GM21529 (cell line): ENCODE data around the gene LMX1B.

ENCODE experiments used
- ATAC-seq: cut with Tn5 transposase; IDR thresholded peaks from one replicate; pipeline ENCODE4 v1.9.1; 2021; ENCODE audit not compliant: unreplicated experiment

The LMX1B gene

DNA sequence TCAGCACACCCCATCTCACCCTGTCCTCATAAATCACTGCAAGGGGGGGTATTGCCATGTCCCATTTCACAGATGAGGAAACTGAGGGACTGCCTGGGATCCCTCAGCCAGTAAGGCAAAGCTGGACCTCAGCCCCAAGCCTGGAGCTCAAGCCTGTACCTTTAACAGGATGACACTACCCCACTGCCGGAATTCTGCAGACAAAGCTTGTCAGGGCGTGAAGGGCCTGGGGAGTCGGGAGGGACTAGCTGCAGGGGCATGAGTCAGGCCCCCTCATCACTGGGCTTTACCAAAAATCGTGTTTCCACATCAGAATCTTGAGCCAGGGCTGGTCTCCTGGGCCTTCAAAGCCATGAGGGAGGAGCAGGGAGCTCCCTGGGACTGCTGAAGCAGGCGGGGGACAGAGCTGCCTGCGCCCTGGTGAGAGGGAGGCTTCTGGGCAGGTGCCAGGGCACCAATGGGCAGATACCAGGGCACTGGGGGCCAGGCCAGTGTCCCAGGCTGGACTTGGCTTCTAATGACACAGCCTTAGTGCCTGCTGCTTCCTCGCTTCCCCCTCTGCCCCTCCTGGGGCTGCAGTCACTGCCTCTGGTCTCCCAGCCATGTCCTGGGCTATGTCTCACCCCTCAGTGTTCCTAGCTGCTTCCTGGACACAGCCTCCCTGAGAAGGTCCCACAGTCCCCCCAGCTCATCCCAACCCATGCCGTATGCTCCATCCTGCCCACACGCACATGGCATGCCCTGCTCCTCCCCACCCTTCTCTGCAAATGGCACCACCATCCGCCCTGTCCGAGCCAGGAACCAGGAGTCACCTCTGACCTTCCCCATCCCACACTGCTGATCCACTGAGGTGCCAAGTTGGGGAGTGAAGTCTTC is 80.7 kb downstream of the LMX1B start:
- no peak for ATAC-seq

DNA sequence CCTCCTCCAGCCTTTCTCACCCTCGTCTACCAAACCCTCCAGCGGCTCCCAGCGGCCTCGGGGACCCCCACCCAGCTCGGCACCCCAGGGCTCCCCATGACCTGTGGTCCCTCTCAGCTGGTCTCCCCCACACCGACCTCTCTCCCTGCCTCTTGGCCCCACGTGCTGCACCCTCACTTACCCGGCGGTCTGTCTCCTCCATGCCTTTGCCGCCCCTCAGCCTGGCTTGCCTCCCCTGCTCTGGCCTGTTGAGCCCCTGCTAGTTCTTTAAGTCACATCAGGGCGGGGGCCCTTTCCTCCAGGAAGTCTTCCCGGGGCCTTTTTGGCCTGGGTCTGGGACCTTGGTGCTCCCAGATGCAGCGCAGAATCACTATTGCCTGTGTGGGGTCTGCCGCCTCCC is 81.5 kb downstream of the LMX1B start:
- no peak for ATAC-seq

DNA sequence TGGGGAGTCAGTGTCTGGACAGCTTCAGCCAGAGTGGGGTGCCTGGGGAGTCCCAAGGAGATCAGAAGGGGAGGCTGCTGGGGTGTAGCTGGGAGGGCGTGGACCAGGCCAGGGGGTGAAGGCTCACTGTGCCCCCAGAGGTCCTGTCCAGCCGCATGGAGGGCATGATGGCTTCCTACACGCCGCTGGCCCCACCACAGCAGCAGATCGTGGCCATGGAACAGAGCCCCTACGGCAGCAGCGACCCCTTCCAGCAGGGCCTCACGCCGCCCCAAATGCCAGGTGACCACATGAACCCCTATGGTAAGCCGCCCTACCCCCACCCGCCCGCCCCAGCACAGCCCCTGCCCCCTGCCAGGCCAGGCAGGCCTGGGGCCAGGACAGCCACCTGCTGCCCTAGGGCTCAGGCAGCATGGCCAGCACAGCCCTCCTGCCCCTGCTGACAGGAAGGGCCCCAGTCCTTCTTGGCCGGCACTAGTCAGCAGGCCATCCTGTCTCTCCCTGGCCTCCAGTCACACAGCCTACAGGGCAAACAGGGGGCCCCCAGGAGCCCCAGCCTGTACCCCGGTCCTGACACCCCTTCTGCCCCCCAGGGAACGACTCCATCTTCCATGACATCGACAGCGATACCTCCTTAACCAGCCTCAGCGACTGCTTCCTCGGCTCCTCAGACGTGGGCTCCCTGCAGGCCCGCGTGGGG is 82.1 kb downstream of the LMX1B start:
- ATAC-seq = no peak

DNA sequence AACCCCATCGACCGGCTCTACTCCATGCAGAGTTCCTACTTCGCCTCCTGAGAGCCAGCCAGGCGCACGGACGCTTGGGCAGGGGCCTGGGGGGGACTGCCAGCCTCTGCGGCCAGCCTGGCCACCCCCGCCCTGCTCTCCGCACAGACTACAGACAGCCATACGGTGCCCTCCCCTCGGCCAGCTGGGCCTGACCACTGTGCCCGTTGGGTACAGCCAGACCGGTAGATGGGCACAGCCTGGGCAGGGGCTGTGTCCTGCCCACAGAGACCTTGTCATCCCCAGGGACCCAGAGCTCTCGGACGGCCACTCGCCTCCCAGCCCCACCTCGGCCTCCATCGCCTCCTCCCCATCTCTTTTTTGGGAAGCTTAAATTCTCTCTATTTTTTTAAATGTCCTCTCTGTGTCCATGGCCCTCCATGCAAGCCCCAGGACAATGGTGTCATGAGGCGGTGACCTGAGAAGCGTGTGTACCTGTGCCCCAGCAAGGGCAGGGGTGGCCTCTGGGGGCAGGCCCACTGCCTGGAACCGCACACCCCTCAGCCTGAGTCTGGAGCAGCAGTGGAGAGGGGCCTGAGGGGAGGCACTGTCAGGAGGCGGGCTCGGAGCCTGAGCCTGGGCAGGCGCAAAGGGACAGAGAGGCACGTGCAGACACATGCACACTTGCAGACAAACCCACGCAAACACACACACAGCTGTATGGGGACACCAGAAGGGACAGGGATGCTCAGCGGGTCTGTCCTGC is 82.8 kb downstream of the LMX1B start:
- ATAC-seq = no peak

DNA sequence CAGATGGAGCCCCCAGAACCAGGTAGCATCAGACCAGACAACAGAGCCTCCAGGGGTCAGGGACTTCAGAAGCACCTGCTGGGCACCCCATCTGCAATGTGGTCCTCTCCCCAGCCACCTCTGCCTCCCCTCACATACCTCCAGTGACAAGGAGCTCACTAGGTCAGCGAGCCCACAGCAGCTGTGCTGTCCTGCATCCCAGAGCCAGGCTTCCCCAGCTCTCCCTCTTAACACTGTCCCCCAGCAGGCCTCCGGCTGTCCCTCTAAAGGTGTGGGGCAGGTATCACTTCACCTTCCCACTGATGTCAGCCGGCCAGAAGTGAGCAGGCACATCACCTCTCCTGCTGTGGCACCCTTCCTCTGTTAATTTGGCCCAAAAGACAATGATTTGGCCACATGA is 83.6 kb downstream of the LMX1B start:
- no peak for ATAC-seq

DNA sequence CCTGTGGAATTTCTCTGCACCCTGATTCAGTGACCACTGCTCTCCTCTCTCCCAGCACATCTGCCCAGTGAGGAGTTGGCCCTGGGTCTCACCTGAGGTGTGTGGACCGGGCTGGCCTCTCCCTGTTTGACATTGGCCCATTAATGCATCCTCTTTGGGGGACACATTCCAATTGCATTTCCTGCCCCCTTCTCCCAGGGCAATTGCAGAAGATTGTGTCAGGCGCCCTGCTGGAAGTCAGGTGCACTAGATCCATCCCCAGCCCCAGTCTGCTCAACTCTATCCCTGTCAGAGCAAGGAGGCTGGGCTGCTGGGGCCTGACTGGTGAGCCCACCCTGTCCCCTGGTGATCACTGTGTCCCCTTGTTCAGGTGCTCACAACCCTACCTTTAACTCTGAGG is 84.5 kb downstream of the LMX1B start:
- ATAC-seq = no peak

DNA sequence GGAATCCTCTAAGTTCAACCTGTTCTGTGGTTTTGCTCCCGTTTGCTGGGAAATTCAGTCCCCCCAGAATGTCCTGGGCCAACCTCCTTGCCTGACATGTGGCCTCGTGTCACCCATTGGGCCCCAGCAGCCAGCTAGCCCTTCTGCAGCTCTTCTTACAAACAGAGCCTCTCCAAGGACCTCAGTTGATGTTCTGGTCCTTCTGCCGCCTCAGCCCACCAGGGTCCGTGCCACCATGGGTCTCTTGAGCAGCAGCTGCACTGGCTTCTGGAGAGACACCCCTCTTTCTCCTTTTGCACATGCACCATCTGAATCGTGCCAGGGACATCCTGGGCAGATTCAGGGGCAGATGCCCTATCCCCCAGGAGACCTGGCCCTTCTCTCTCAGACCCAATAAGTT is 85.0 kb downstream of the LMX1B start:
- no peak for ATAC-seq

DNA sequence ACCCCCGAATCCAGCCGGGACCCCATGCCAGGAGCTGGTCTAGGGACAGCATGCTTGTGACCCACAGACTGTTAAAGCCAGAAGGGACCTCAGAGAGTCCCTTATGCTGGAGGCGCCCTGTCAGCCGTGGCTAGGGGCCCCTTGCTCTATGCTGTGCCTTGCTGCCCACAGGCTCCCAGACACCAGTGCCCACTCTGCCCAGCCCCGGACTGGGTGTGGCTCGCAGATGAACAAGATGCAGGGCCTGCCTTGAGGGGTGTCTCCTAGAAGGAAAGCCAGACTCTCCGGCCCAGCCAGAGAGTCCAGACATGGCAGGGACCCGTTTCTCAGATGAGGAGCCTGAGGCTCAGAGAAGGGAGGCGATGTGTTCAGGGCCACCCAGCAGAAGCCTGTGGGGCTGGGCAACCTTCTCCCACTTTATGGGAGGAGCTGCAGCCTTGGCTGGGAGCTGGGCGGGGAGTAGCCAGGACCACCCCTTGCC is 85.7 kb downstream of the LMX1B start:
- no peak for ATAC-seq

DNA sequence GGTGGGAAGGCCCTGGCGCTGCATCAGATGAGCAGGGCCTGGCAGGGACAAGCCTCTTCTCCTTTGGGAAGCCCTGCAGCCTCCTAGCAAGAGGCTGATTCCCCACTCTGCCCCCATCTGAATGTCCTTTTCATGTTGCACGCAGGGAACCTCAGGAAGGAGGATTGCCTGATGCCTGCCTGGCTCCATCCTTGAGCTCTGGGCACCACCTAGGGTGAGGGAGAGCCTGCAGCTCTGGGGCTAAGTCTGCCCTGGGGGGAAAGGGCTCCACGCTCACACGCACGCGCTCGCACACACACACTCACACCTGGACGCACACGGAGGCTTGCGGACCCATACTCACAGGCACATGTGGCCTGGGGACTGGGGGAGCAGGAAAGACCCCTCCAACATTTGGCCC is 86.6 kb downstream of the LMX1B start:
- ATAC-seq = no peak

DNA sequence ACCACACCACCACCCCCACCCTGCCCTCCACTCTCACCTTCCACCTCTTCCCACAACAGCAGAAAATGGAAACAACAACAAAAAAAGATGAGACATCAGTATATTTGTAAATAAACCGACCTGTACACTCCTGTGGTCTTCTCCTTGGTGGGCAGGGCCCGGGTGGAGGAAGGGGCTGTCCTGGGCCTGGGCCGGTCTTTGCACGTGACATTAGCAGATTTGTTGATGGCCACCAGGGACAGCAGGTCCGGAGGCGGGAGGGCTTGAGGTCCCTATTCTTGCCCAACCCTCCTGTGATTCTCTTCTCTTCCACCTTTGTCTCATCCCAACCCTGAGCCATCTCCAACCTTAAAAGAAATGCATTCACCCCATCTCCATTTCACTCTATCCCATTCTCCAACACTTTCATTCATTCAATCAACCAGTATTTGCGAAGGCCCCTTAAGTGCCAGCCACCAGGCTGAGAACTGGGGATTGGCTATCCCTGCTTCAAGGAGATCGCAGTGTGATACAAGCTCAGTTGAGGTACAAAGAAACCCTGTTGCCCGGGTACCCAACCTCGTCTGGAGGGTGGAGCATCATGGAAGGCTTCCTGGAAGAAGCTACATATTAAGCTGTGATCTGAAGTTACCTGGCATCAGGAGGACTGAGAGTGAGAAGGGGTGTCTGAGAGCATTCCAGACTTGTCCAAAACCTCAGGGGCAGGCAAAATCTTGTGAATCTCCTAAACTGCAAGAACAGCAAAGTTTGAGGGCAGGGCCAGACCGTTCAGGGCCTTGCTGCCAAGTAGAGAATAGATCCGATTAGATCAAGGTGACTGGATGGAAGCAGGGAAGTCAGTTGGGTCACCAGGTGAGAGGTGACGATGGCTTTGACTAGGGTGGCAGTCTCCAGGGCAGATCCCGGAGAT is 87.4 kb downstream of the LMX1B start:
- no peak for ATAC-seq

DNA sequence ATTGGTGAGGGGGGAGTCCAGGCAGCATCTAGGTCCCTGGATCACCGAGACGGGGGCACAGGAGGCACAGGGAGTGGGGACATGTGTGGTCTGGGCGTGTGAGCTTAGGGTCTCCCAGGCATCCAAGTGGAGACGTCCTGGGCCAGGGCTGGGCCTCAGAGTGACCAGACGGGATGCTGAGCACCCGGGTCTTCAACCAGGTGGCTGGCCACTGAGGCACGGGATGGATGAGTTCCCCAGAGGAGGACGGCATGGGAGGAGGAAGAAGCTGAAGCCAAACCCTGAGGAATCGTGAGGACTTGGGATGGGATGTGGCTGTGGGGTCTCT is 88.0 kb downstream of the LMX1B start:
- ATAC-seq = no peak

DNA sequence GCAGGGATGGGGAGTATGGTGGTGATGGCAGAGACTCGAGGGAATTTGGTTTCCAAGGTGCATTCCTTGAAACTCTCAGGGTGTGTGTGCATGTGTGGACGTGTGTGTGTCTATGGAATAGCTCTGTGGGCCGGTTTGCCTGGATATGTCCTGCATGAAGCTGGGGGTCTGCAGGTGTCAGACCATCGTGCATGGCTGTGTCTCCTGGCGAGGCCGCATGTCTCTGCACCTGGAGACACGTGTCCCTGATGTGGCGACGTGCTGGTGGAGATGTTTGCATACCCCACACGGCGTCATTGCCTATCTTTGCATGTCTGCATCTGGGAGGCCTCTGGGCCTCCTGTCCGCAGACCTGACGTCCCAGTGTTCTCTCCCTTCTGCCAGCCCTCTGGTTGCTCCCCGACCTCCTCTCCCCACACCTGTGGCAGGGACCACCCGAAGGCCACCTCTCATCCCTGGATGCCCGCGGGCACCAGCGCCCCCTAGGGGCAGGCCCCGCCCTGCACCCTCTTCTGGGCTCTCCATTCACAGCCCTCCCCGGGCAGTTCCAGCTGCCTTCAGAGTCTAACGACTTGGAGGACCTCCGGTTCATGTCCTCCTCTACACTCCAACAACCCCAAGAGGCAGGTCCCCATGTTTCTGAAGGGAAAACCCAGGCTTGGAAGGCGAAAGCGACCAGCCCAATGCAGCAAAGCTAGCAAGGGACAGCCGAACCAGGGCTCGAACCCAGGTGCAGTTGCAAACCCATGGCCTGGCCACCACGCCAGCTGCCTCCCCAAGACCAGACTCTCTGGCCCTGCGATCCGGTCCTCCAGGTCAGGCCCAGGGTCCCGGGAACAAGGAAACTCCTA is 88.6 kb downstream of the LMX1B start:
- no peak for ATAC-seq

DNA sequence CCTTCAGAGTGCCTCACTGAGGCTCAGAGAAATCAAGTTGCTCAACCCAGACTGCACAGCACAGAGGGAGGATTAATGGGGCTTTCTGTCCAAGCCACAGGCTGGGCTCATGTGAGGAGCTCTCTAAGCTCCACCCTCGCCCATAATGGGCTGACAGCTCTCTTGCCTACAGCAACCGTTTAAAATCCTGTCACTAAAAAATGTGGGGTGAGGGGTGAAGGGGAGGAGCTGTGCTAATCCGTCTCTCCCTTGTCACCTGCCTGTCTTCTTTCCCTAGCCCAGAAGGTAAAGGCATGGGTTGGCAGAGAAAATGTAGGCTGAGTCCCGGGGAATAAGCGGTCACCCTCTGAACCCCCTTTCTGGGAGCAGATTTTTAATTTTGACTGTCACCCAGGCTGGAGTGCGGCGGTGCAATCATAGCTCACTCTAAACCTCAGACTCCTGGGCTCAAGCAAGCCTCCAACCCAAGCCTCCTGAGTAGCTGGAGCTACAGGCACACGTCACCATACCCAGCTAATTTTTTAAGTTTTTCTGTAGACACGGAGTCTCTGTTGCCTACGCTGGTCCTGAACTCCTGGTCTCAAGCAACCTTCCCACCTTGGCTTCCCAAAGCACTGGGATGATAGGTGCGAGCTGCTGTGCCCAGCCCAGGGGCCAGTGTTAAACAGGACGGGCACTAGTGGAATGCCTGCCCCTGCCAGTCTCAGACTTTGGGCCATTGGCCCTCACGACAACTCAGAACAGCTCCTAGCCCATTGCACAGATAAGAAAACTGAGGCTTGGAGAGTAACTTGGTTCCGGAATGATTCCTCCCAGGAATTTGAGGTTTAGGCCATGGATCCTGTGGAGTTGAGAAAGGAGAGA is 89.5 kb downstream of the LMX1B start:
- ATAC-seq = no peak

DNA sequence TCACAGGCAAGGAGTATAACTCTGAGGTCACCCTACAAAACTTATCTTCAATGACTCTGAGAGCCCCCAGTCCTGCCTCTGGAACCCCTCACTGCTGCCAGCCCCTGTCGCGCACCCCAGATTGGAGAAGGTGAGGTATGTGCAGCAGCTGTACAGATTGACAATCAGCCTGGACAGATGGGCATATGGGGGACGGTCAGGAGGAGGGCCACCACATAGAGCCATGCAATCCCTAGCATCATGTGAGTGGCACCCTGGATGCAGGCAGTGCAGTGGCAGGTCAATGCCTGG is 90.1 kb downstream of the LMX1B start:
- ATAC-seq = no peak

DNA sequence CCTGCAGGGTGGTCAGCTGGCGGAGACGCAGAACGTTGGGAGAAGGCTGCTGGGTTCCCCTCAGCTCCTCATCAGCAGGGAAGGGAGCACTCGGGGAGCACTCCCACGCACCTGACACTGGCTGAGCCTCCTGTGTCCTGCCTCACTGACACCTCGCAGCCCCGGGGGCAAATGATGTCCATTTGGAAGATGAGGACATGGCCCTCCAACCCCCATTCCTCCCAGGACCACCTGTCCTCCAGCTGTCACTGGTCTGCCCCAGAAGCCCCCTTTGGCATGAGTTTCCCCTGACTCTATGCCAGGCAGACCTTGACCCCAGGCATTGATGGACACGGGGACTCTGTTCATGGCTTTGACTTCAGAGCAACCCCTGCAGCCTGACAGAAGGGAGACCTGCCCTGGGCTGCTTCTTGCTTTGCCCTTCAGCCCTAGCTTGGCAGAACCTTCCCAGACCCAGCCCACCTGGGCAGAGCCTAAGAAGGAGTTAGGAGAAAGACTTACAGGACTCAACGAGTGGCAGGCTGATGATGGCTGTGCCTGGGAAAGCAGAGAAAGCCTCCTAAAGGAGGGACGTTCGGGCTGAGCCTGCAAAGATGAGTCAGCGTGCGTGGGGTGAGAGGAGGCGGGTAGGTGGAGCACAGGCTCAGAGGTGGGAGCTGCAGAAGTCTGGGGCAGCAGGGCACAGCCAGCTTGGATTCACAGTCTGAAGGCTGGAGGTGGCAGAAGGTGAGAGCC is 90.6 kb downstream of the LMX1B start:
- ATAC-seq = no peak

DNA sequence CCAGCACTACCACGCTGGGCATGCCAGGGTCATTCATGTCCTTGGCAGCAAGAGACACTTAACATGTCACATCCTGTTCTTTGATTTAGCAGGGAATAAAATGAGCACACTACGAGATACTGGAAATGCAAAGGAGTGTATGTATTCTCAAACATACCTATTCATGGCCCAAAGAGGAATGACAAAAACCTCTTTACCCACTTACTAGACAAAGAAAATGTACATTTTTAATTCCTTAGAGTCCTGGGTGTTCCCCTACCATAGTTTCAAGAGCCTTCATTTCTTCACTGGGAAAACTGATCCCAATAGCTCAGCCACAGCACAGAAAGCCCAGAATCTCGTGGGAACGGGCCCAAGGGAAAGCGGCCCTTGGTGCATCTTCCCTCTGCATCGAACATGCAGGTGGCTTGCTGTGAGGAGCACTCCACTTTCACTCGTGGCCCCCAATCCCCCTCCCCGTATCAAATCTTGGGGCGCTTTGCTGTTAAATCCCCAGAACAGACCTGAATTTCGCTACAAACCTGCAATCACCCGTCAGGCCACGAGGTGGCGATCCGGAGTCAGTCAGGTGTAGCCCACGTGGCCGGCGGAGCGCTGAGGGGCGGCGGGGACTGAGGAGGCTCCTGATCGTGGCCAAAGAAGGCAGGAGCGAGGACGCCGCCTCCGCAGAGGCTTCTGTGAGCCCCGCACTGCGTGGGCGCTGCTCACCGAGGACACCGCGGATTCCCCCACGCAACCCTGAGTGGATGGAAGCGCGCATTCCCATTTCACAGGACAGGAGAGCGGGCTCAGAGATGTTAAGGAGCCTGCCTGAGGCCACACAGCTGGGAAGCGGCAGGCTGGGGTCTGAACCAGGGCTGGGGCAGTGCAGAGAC is 91.4 kb downstream of the LMX1B start:
- ATAC-seq = no peak
